ENCODE measurements around the gene CDK5RAP2. TPM values are rescaled to one million over a fixed set of nuclear protein-coding genes. Genes with fewer than 3 reads are reported as not detected.

CDK5RAP2 gene
- total and polyA plus RNA-seq, 2 experiments from 2014 or later: 52.6 to 77.0 TPM

DNA sequence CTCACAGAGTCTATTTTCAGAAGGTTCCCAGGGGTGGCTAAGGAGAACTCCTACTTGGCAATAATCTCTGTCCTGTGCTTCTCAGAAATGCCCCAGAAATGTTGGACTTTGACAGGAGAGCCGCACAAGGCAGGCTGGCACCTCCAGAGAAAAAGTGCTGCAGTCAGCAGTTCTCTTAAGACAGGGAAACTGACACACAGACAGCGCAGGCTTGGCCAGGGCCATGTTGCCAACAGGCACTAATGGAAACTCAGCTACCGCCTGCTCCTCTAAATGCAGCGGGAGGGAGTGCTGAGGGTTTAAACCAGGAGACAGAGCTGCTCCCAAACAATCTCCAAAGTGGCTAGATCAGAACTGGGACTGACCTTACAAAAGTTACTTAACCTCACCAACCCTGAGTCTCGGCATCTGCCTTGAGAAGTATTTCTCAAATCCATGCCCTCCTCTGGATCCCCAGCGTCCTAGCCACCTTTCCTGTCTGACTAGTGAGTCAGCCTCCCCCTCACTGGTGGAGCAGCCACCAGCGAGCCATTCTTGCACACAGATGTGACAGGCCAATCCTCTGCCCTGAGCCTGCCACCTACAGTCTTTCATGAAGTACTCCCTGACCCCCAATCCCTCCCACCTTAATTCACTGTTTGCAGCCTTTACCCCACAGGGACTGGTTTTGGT, 186.4 kb downstream of the CDK5RAP2 start:
- no peaks in the 10 kb centered on the region for H4K20me1 ChIP-seq (ENCODE audit: insufficient read depth)
- H2AFZ ChIP-seq: no peak overlapping the region
- H3K27me3 ChIP-seq (replicated peaks; ENCODE audit: insufficient read depth): no peaks in the 10 kb centered on the region
- H3K9me3 ChIP-seq (ENCODE audit: low read depth): no peaks in the 10 kb centered on the region
- H3K4me3 ChIP-seq: 0 out of 2 replicates have a peak overlapping the region, but pooled peaks have one; percentile 16
- H3F3A ChIP-seq (ENCODE audit: insufficient read depth): peaks cover 36% of the 10 kb centered on the region
- peak overlapping the region; percentile 81 for H3K27ac ChIP-seq
- H3K36me3 ChIP-seq (ENCODE audit: low read depth): peaks cover 11% of the 10 kb centered on the region; the same call in 1 of the 2 replicates
- peak overlapping the region; percentile 56 for H3K9ac ChIP-seq
- DNase-seq: peak; percentile 80
- H3K9me2 ChIP-seq (ENCODE audit: insufficient read depth): no peaks in the 10 kb centered on the region
- H3K4me2 ChIP-seq (ENCODE audit: unreplicated experiment): peak overlapping the region; percentile 59
- no peak for TF ChIP-seq EZH2phosphoT487 (IDR thresholded peaks at IDR 0.05; ENCODE audit: insufficient read depth, low read depth)
- no peak for TF ChIP-seq EZH2 (IDR thresholded peaks at IDR 0.05; ENCODE audit: insufficient read depth, poor library complexity, severe bottlenecking)
- in situ Hi-C loops (cut with MboI): no loop called here
- peaks cover 57% of the 10 kb centered on the region for H3K4me1 ChIP-seq (ENCODE audit: insufficient read depth)
- WGBS, 2 experiments (ENCODE audit: low coverage in 1 of 2, low lambda C conversion rate in 2 of 2, missing lambda C conversion rate in 2 of 2): 54 to 55% methylated on average over 7 of the region's 7 CpGs
- no peaks in the 10 kb centered on the region for H3K79me2 ChIP-seq (ENCODE audit: insufficient read depth)

DNA sequence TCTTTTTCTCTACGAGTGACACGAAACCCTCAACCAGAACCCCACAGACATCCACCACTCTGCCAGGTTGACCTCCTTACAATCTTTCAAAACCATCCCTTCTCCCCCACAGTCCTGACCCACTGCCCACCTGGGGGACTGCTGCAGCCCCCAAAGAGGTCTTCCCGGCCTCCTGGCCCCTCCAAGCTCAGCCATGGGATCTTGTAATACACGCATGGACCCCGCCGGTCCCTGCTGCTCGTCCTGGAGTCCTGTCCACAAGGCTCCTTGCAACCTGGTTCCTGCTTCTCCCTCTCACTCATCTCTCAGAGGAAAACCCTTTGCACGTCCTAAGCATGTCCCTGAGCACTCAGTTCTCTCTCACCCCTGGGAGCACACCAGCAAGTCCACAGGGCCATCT, 187.3 kb downstream of the CDK5RAP2 start:
- Histone ChIP-seq H4K20me1 (ENCODE audit: insufficient read depth) (no peaks in the 10 kb centered on the region), H3F3A (ENCODE audit: insufficient read depth) (peaks cover 30% of the 10 kb centered on the region), H3K79me2 (ENCODE audit: insufficient read depth) (no peaks in the 10 kb centered on the region), H3K9me3 (ENCODE audit: low read depth) (no peaks in the 10 kb centered on the region), H3K4me3 (no peak overlapping the region), H3K9me2 (ENCODE audit: insufficient read depth) (no peaks in the 10 kb centered on the region), H3K4me2 (ENCODE audit: unreplicated experiment) (no peak overlapping the region), H3K27me3 (replicated peaks; ENCODE audit: insufficient read depth) (no peaks in the 10 kb centered on the region), H2AFZ (no peak overlapping the region), H3K9ac (no peak overlapping the region), H3K36me3 (ENCODE audit: low read depth) (peaks cover 11% of the 10 kb centered on the region; the same call in 1 of the 2 replicates), H3K4me1 (ENCODE audit: insufficient read depth) (peaks cover 49% of the 10 kb centered on the region), H3K27ac (no peak overlapping the region)
- TF ChIP-seq EZH2 (IDR thresholded peaks at IDR 0.05; ENCODE audit: insufficient read depth, poor library complexity, severe bottlenecking): no peak
- no peak for TF ChIP-seq EZH2phosphoT487 (IDR thresholded peaks at IDR 0.05; ENCODE audit: insufficient read depth, low read depth)
- in situ Hi-C loops (cut with MboI): no loop called here
- WGBS, 2 experiments (ENCODE audit: low coverage in 1 of 2, low lambda C conversion rate in 2 of 2, missing lambda C conversion rate in 2 of 2): 91 to 92% methylated on average over 8 of the region's 8 CpGs
- no peak for DNase-seq

DNA sequence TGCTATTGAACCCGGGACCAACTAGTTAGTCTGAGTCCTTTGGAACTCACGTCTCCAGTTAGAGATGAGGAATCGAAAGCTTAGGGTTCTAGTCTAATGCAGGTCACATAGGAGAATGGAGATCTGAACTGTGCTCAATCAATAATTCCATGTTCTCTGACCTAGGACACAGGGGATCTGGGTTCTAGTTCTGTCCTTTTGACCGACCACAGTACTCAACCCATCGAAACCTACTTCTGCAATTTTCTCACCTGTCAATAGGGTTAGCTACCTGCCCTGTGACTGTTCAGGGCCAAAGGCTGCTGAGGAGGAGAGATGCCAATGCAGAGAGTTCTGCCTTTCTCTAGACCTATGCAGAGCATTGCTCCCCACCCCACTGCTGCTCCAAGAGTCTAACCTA, 187.7 kb downstream of the CDK5RAP2 start:
- no peaks in the 10 kb centered on the region for H3K27me3 ChIP-seq (replicated peaks; ENCODE audit: insufficient read depth)
- DNase-seq: no peak
- no peak overlapping the region for H3K4me3 ChIP-seq
- H3K9ac ChIP-seq: no peak overlapping the region
- 95 to 98% methylated on average over 5 of the region's 5 CpGs for WGBS, 2 experiments (ENCODE audit: low coverage in 1 of 2, low lambda C conversion rate in 2 of 2, missing lambda C conversion rate in 2 of 2)
- H3F3A ChIP-seq (ENCODE audit: insufficient read depth): peaks cover 28% of the 10 kb centered on the region
- no peak overlapping the region for H3K27ac ChIP-seq
- no peaks in the 10 kb centered on the region for H3K9me2 ChIP-seq (ENCODE audit: insufficient read depth)
- no peak overlapping the region for H2AFZ ChIP-seq
- H3K79me2 ChIP-seq (ENCODE audit: insufficient read depth): no peaks in the 10 kb centered on the region
- peaks cover 44% of the 10 kb centered on the region for H3K4me1 ChIP-seq (ENCODE audit: insufficient read depth)
- in situ Hi-C loops (cut with MboI): no loop called here
- H3K9me3 ChIP-seq (ENCODE audit: low read depth): no peaks in the 10 kb centered on the region
- H3K4me2 ChIP-seq (ENCODE audit: unreplicated experiment): no peak overlapping the region
- no peaks in the 10 kb centered on the region for H4K20me1 ChIP-seq (ENCODE audit: insufficient read depth)
- H3K36me3 ChIP-seq (ENCODE audit: low read depth): peaks cover 11% of the 10 kb centered on the region; the same call in 1 of the 2 replicates
- TF ChIP-seq EZH2 (IDR thresholded peaks at IDR 0.05; ENCODE audit: insufficient read depth, poor library complexity, severe bottlenecking) (no peak), EZH2phosphoT487 (IDR thresholded peaks at IDR 0.05; ENCODE audit: insufficient read depth, low read depth) (no peak)

GRCh38 chr9:120391691-120392090, 188.3 kb downstream of the CDK5RAP2 start:
- peaks cover 39% of the 10 kb centered on the region for H3K4me1 ChIP-seq (ENCODE audit: insufficient read depth)
- no peak for DNase-seq
- in situ Hi-C loops (cut with MboI): no loop called here
- no peak overlapping the region for H3K4me2 ChIP-seq (ENCODE audit: unreplicated experiment)
- no peak overlapping the region for H3K9ac ChIP-seq
- no peak for TF ChIP-seq EZH2 (IDR thresholded peaks at IDR 0.05; ENCODE audit: insufficient read depth, poor library complexity, severe bottlenecking)
- TF ChIP-seq EZH2phosphoT487 (IDR thresholded peaks at IDR 0.05; ENCODE audit: insufficient read depth, low read depth): no peak
- 98 to 99% methylated on average over 5 of the region's 5 CpGs for WGBS, 2 experiments (ENCODE audit: low coverage in 1 of 2, low lambda C conversion rate in 2 of 2, missing lambda C conversion rate in 2 of 2)
- peaks cover 11% of the 10 kb centered on the region; the same call in 1 of the 2 replicates for H3K36me3 ChIP-seq (ENCODE audit: low read depth)
- H3K27ac ChIP-seq: no peak overlapping the region
- H4K20me1 ChIP-seq (ENCODE audit: insufficient read depth): no peaks in the 10 kb centered on the region
- no peaks in the 10 kb centered on the region for H3K27me3 ChIP-seq (replicated peaks; ENCODE audit: insufficient read depth)
- H3K79me2 ChIP-seq (ENCODE audit: insufficient read depth): no peaks in the 10 kb centered on the region
- peaks cover 22% of the 10 kb centered on the region for H3F3A ChIP-seq (ENCODE audit: insufficient read depth)
- no peaks in the 10 kb centered on the region for H3K9me3 ChIP-seq (ENCODE audit: low read depth)
- H3K9me2 ChIP-seq (ENCODE audit: insufficient read depth): no peaks in the 10 kb centered on the region
- no peak overlapping the region for H3K4me3 ChIP-seq
- no peak overlapping the region for H2AFZ ChIP-seq
